H9 (cell line): ENCODE results near the gene SDK1. TPM values are rescaled to one million over a fixed set of nuclear protein-coding genes. Genes with fewer than 3 reads are reported as not detected.

Experiments used
- DNase-seq: peaks from one replicate; pipeline ENCODE4 v3.0.0-alpha.2; 2017
- H2AFZ ChIP-seq: one replicate; pipeline ENCODE4 v1.6.1; 2013; ENCODE audit warnings: mild to moderate bottlenecking, low read length, control low read depth, moderate library complexity
- H2AK5ac ChIP-seq: 2 replicates; pipeline ENCODE4 v1.6.1; 2013; ENCODE audit warnings: low read length, control low read depth, mixed read lengths; ENCODE audit not compliant: insufficient read length
- H2BK120ac ChIP-seq: one replicate; pipeline ENCODE4 v1.6.1; 2013; ENCODE audit warnings: low read depth, mild to moderate bottlenecking, low read length, control low read depth, inconsistent platforms; ENCODE audit not compliant: poor library complexity, severe bottlenecking
- H2BK12ac ChIP-seq: 2 replicates; pipeline ENCODE4 v1.6.1; 2013; ENCODE audit warnings: low read length, control low read depth, mixed read lengths, low read depth; ENCODE audit not compliant: insufficient read length
- H2BK15ac ChIP-seq: 2 replicates; pipeline ENCODE4 v1.6.1; 2013; ENCODE audit warnings: low read depth, low read length, control low read depth
- H2BK20ac ChIP-seq: one replicate; pipeline ENCODE4 v1.6.1; 2013; ENCODE audit warnings: low read depth, mild to moderate bottlenecking, low read length, control low read depth, inconsistent platforms; ENCODE audit not compliant: poor library complexity, severe bottlenecking
- H2BK5ac ChIP-seq: 2 replicates; pipeline ENCODE4 v1.6.1; 2013; ENCODE audit warnings: low read length, control low read depth, mixed read lengths; ENCODE audit not compliant: insufficient read length
- H3K14ac ChIP-seq: 2 replicates; pipeline ENCODE4 v1.6.1; 2013; ENCODE audit warnings: low read length, control low read depth; ENCODE audit not compliant: insufficient read depth
- H3K18ac ChIP-seq: 2 replicates; pipeline ENCODE4 v1.6.1; 2013; ENCODE audit warnings: low read depth, mild to moderate bottlenecking, mixed read lengths, low read length, control low read depth; ENCODE audit not compliant: insufficient read length
- H3K23ac ChIP-seq: 2 replicates; pipeline ENCODE4 v1.6.1; 2013; ENCODE audit warnings: low read length, control low read depth, mixed read lengths, low read depth; ENCODE audit not compliant: insufficient read length
- H3K23me2 ChIP-seq: 2 replicates; pipeline ENCODE4 v1.6.1; 2013; ENCODE audit warnings: low read depth, mild to moderate bottlenecking, mixed read lengths, low read length, control low read depth; ENCODE audit not compliant: insufficient read length, poor library complexity, severe bottlenecking
- H3K27ac ChIP-seq: 2 replicates; pipeline ENCODE4 v1.5.1; 2013; ENCODE audit warnings: low read length, control low read depth, mixed read lengths, low read depth; ENCODE audit not compliant: insufficient read length
- H3K27me3 ChIP-seq: 2 replicates; pipeline ENCODE4 v1.6.1; 2013; ENCODE audit warnings: low read length, control low read depth, inconsistent platforms; ENCODE audit not compliant: insufficient read depth
- H3K4ac ChIP-seq: 2 replicates; pipeline ENCODE4 v1.6.1; 2013; ENCODE audit warnings: low read depth, mild to moderate bottlenecking, control low read depth, inconsistent platforms, low read length, moderate library complexity
- H3K4me1 ChIP-seq: 2 replicates; pipeline ENCODE4 v1.6.1; 2013; ENCODE audit warnings: low read length, control low read depth, inconsistent platforms; ENCODE audit not compliant: insufficient read depth
- H3K4me2 ChIP-seq: 2 replicates; pipeline ENCODE4 v1.6.1; 2013; ENCODE audit warnings: low read length, control low read depth, mixed read lengths; ENCODE audit not compliant: insufficient read length, insufficient read depth
- H3K56ac ChIP-seq: 2 replicates; pipeline ENCODE4 v1.6.1; 2013; ENCODE audit warnings: low read depth, mild to moderate bottlenecking, mixed read lengths, low read length, control low read depth; ENCODE audit not compliant: insufficient read length
- H3K79me1 ChIP-seq: 2 replicates; pipeline ENCODE4 v1.6.1; 2013; ENCODE audit warnings: low read depth, mild to moderate bottlenecking, moderate library complexity, low read length, control low read depth, inconsistent platforms; ENCODE audit not compliant: insufficient read depth, poor library complexity, severe bottlenecking
- H3K79me2 ChIP-seq: 2 replicates; pipeline ENCODE4 v1.6.1; 2013; ENCODE audit warnings: low read length, control low read depth, inconsistent platforms; ENCODE audit not compliant: insufficient read depth
- H3K9ac ChIP-seq: 2 replicates; pipeline ENCODE4 v1.6.1; 2013; ENCODE audit warnings: low read length, control low read depth, mixed read lengths; ENCODE audit not compliant: insufficient read length; ENCODE audit errors: extremely low read depth
- H3K9me3 ChIP-seq: one replicate; pipeline ENCODE4 v1.6.1; 2013; ENCODE audit warnings: low read depth, low read length, inconsistent platforms; ENCODE audit not compliant: control insufficient read depth
- H3T11ph ChIP-seq: one replicate; pipeline ENCODE4 v1.6.1; 2013; ENCODE audit warnings: mild to moderate bottlenecking, low read length, control low read depth, inconsistent platforms
- H4K20me1 ChIP-seq: one replicate; pipeline ENCODE4 v1.6.1; 2013; ENCODE audit not compliant: control insufficient read depth, insufficient read length, insufficient read depth
- H4K5ac ChIP-seq: 2 replicates; pipeline ENCODE4 v1.6.1; 2013; ENCODE audit warnings: low read depth, mild to moderate bottlenecking, mixed read lengths, low read length, control low read depth; ENCODE audit not compliant: insufficient read length
- H4K8ac ChIP-seq: replicated peaks from 2 replicates; pipeline ENCODE4 v1.6.1; 2013; ENCODE audit warnings: low read length, control low read depth, mixed read lengths, low read depth; ENCODE audit not compliant: insufficient read length
- H4K91ac ChIP-seq: 2 replicates; pipeline ENCODE4 v1.6.1; 2013; ENCODE audit warnings: low read depth, mild to moderate bottlenecking, moderate library complexity, mixed read lengths, low read length, control low read depth; ENCODE audit not compliant: insufficient read length
- H3K27ac Mint-ChIP-seq, 3 experiments: 2 replicates in 2 of 3; 3 replicates in 1 of 3; pipeline ENCODE4 v1.8.0; 2020 to 2021; ENCODE audit warnings: mixed read lengths in 3 of 3, mild to moderate bottlenecking in 1 of 3, moderate library complexity in 1 of 3
- H3K27me3 Mint-ChIP-seq: 2 replicates; pipeline ENCODE4 v1.8.0; 2021; ENCODE audit warnings: low read depth, mild to moderate bottlenecking, moderate library complexity, mixed read lengths
- H3K36me3 Mint-ChIP-seq, 3 experiments: 2 replicates in 2 of 3; 3 replicates in 1 of 3; pipeline ENCODE4 v1.8.0; 2020 to 2021; ENCODE audit warnings: low read depth in 3 of 3, mixed read lengths in 3 of 3; ENCODE audit not compliant: insufficient read depth in 1 of 3
- H3K4me1 Mint-ChIP-seq, 2 experiments: 2 replicates each; pipeline ENCODE4 v1.8.0; 2020; ENCODE audit warnings: mixed read lengths in 2 of 2
- H3K4me3 Mint-ChIP-seq, 2 experiments: 2 replicates in 1 of 2; 3 replicates in 1 of 2; pipeline ENCODE4 v1.8.0; 2020 to 2021; ENCODE audit warnings: mild to moderate bottlenecking in 2 of 2, mixed read lengths in 2 of 2, moderate library complexity in 1 of 2
- H3K9me3 Mint-ChIP-seq, 2 experiments: 2 replicates in 1 of 2; 3 replicates in 1 of 2; pipeline ENCODE4 v1.8.0; 2020; ENCODE audit warnings: mild to moderate bottlenecking in 2 of 2, mixed read lengths in 2 of 2, moderate library complexity in 1 of 2
- WGBS: extraction: QIAGEN DNeasy Blood & Tissue Kit; methylation state at CpG from one replicate; pipeline ENCODE4 v1.1.7; 2013; ENCODE audit warnings: missing lambda C conversion rate, low lambda C conversion rate, mixed read lengths; ENCODE audit not compliant: insufficient read length; ENCODE audit errors: extremely low coverage; 5-methylcytosine and 5-hydroxymethylcytosine counted together
- total RNA-seq: library from RNA; stranded (reverse); gene quantifications from 2 replicates; pipeline ENCODE4 v1.2.1, GENCODE V29; 2021
- TF ChIP-seq, protein P1 (sequence below): fragments of 200-600 bp; sonication (generic); conservative IDR thresholded peaks from 3 replicates; pipeline ENCODE4 v1.8.0; 2021; ENCODE audit warnings: antibody characterized with exemption, mild to moderate bottlenecking

SDK1 gene
- total RNA-seq, 1 experiment from 2014 or later = 8.7 TPM

DNA sequence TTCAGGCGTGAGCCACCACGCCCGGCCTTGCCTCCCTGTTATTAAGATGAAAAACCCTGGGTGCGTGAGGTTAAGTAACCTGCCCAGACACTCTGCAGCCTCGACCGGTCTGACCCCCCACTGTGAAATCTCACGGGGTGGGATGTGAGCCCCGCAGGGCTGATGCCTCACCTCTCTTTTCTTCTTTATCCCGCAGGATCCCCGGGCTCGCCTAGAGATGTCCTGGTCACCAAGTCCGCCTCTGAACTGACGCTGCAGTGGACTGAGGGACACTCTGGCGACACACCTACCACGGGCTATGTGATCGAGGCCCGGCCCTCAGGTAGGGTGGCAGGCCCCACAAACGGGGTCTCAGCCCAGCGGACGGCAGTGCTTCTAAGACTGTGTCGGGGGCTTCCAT is 920.0 kb downstream of the SDK1 start:
- Histone ChIP-seq H2AFZ (no peak overlapping the region), H3K27ac (no peak overlapping the region), H4K8ac (no peak overlapping the region), H4K91ac (no peak overlapping the region), H3K9ac (no peak overlapping the region), H3K56ac (no peak overlapping the region), H3T11ph (no peak overlapping the region), H3K4ac (no peak overlapping the region), H4K5ac (no peak overlapping the region), H2BK20ac (no peak overlapping the region), H2AK5ac (no peak overlapping the region), H2BK5ac (no peak overlapping the region), H3K4me1 (no peaks in the 10 kb centered on the region), H3K79me1 (no peaks in the 10 kb centered on the region), H3K14ac (no peak overlapping the region; the same call in 1 of the 2 replicates), H3K4me2 (no peak overlapping the region), H3K23me2 (no peaks in the 10 kb centered on the region), H2BK15ac (no peak overlapping the region), H2BK12ac (no peak overlapping the region), H3K9me3 (no peaks in the 10 kb centered on the region), H3K23ac (no peak overlapping the region), H4K20me1 (no peaks in the 10 kb centered on the region), H3K79me2 (no peaks in the 10 kb centered on the region), H3K27me3 (no peaks in the 10 kb centered on the region), H2BK120ac (no peak overlapping the region), H3K18ac (no peak overlapping the region)
- WGBS = no CpG with 5 or more reads among the region's 21 CpGs
- DNase-seq = no peak
- H3K27ac Mint-ChIP-seq = no peak overlapping the region; a peak in 1 of 7 replicates
- no peaks in the 10 kb centered on the region for H3K9me3 Mint-ChIP-seq
- H3K4me1 Mint-ChIP-seq = peaks cover 0 to 10% of the 10 kb centered on the region in 2 experiments; a peak in 2 of 4 replicates
- no peak overlapping the region for H3K4me3 Mint-ChIP-seq
- no peaks in the 10 kb centered on the region; the same call in 1 of the 2 replicates for H3K27me3 Mint-ChIP-seq
- TF ChIP-seq, protein P1, sequence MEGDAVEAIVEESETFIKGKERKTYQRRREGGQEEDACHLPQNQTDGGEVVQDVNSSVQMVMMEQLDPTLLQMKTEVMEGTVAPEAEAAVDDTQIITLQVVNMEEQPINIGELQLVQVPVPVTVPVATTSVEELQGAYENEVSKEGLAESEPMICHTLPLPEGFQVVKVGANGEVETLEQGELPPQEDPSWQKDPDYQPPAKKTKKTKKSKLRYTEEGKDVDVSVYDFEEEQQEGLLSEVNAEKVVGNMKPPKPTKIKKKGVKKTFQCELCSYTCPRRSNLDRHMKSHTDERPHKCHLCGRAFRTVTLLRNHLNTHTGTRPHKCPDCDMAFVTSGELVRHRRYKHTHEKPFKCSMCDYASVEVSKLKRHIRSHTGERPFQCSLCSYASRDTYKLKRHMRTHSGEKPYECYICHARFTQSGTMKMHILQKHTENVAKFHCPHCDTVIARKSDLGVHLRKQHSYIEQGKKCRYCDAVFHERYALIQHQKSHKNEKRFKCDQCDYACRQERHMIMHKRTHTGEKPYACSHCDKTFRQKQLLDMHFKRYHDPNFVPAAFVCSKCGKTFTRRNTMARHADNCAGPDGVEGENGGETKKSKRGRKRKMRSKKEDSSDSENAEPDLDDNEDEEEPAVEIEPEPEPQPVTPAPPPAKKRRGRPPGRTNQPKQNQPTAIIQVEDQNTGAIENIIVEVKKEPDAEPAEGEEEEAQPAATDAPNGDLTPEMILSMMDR = no peak
- peaks cover 0 to 5% (median 0%) of the 10 kb centered on the region in 3 experiments; a peak in 2 of 7 replicates for H3K36me3 Mint-ChIP-seq
